WTC11 (cell line): Measurements from ENCODE around the gene SHF.

Source experiments
- CREM ChIP-seq: sonication (generic); formaldehyde crosslinking; IDR thresholded peaks from 2 replicates; pipeline ENCODE4 v1.8.1; 2022; ENCODE audit warnings: mild to moderate bottlenecking, missing genetic modification reagents, moderate library complexity
- CTCF ChIP-seq: fragments of 200-600 bp; IDR thresholded peaks from 2 replicates; pipeline ENCODE4 v1.8.0; 2022; ENCODE audit warnings: antibody characterized with exemption
- ELF4 ChIP-seq: sonication (generic); formaldehyde crosslinking; IDR thresholded peaks from 2 replicates; pipeline ENCODE4 v1.8.1; 2022; ENCODE audit warnings: low read depth, mild to moderate bottlenecking, moderate library complexity, missing genetic modification reagents
- FOXJ3 ChIP-seq: sonication (generic); formaldehyde crosslinking; IDR thresholded peaks from 2 replicates; pipeline ENCODE4 v1.9.0; 2021; ENCODE audit warnings: missing genetic modification reagents, mild to moderate bottlenecking, borderline replicate concordance
- GRHL2 ChIP-seq: fragments of 250-450 bp; sonication (Bioruptor Pico); IDR thresholded peaks from 2 replicates; pipeline ENCODE4 v1.8.0; 2022; ENCODE audit warnings: mild to moderate bottlenecking, moderate library complexity; ENCODE audit not compliant: insufficient replicate concordance, severe bottlenecking
- HMGA2 ChIP-seq: fragments of 250-450 bp; sonication (Bioruptor Pico); IDR thresholded peaks from 2 replicates; pipeline ENCODE4 v1.4.0; 2021; ENCODE audit warnings: mild to moderate bottlenecking, moderate library complexity
- KAT7 ChIP-seq: sonication (generic); formaldehyde crosslinking; IDR thresholded peaks from 2 replicates; pipeline ENCODE4 v1.8.1; 2023; ENCODE audit warnings: missing genetic modification reagents, mild to moderate bottlenecking, borderline replicate concordance
- TEAD4 ChIP-seq: sonication (generic); formaldehyde crosslinking; IDR thresholded peaks from 2 replicates; pipeline ENCODE4 v1.8.0; 2022; ENCODE audit warnings: mild to moderate bottlenecking, missing genetic modification reagents
- USF1 ChIP-seq: sonication (generic); formaldehyde crosslinking; IDR thresholded peaks from 2 replicates; pipeline ENCODE4 v1.8.0; 2022; ENCODE audit warnings: mild to moderate bottlenecking, missing genetic modification reagents
- ZNF423 ChIP-seq: fragments of 250-450 bp; sonication (Bioruptor Pico); IDR thresholded peaks from 2 replicates; pipeline ENCODE4 v2.1.2; 2022; ENCODE audit warnings: mild to moderate bottlenecking, moderate library complexity
- ZNF512 ChIP-seq: sonication (generic); formaldehyde crosslinking; IDR thresholded peaks from 2 replicates; pipeline ENCODE4 v1.8.1; 2022; ENCODE audit warnings: missing genetic modification reagents, borderline replicate concordance
- ZNF532 ChIP-seq: fragments of 250-450 bp; sonication (Bioruptor Pico); IDR thresholded peaks from 2 replicates; pipeline ENCODE4 v1.9.0; 2021; ENCODE audit warnings: mild to moderate bottlenecking, borderline replicate concordance

GRCh38 chr15:45183511-45183910 is 4.3 kb downstream of the SHF start:
- no peak for TF ChIP-seq ZNF423 (CRISPR knock-in tag)
- no peak for TF ChIP-seq TEAD4 (CRISPR knock-in tag)
- no peak for TF ChIP-seq FOXJ3
- TF ChIP-seq ZNF532 (CRISPR knock-in tag): no peak
- no peak for TF ChIP-seq ZNF512 (CRISPR knock-in tag)
- no peak for TF ChIP-seq ELF4 (CRISPR knock-in tag)
- no peak for TF ChIP-seq CTCF
- TF ChIP-seq HMGA2 (CRISPR knock-in tag): no peak
- TF ChIP-seq USF1 (CRISPR knock-in tag): no peak
- TF ChIP-seq CREM (CRISPR knock-in tag): no peak
- no peak for TF ChIP-seq GRHL2 (CRISPR knock-in tag)
- TF ChIP-seq KAT7 (CRISPR knock-in tag): no peak
